Raji (cell line): ENCODE data around the gene APBA2.

ENCODE experiments used
- POLR2A ChIP-seq: IDR thresholded peaks from 2 replicates; pipeline ENCODE4 v1.6.1; 2011; ENCODE audit warnings: low read depth, low read length, control low read depth; ENCODE audit not compliant: insufficient read depth

Gene APBA2

DNA sequence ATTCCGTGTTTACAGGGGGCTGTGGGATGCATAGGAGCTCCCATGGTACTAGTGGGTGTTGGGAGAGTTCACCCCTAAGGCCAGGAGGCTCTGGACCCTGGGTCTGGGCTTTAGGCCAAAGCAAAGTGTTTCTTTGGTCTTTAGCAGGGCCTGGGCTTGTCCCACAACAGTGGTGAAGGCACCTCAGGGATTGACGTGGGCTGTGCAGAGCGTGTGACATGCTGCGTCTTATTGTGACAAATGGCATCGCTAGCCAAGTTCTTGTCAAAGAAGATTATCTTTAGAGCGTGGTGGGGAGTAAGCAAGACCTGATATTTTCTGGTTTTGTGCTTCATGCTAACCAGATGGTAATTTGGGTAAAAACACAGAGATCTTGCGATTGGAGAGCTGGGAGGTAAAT is 170.1 kb downstream of the APBA2 start:
- no peak for TF ChIP-seq POLR2A

- no peak for TF ChIP-seq POLR2A
Measured at GRCh38 chr15:29056839-29057450, 171.2 kb downstream of the APBA2 start.

DNA sequence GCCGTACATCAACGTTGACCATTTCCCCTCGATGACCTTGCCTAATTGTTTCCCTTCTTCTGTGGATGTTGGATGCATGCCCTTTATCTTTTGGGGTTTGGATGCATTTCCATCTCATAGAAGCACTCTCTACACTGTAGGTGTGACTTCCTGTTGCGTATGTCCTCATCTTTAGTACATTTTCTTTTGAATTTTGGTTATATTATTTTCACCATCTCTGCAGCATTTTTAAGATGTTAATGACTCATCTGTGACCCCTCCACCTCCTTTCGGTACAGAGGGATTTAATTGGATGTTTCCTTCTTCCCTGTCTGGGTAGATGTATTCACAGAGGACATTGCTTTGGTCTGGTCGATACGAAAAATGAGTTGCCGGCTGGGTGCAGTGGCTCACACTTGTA is 172.1 kb downstream of the APBA2 start:
- TF ChIP-seq POLR2A, result no peak

DNA sequence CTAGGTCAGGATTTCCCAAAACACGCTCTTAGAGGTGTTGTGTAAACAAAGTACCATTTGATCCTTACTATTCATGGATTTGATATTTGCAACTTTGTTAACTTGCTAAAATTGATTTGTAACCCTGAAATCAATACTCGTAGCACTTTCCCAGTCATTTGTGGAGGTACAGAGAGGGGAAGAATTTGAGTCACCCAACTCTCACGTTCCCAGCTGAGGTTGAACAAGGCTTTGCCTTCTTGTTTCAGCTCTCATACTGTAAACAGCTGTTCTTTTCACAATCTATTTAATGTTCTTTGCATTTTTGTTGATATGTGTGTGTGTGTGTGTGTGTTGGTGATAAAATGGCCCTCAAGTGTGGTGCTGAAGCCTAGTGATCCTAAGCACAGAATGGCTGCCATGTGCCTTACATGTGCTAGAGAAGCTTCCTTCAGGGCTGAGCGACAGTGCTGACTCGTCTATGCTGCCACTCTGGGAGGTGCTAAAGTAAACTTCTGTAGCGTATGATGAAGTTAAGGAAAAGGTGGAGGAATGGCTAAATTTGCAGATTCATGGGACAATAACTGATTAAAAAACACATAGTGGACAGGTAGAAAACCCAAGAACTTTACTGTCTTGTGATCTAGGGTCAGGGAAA is 173.2 kb downstream of the APBA2 start:
- no peak for TF ChIP-seq POLR2A

GRCh38 chr15:29059871-29060640 is 174.3 kb downstream of the APBA2 start:
- TF ChIP-seq POLR2A, result no peak

DNA sequence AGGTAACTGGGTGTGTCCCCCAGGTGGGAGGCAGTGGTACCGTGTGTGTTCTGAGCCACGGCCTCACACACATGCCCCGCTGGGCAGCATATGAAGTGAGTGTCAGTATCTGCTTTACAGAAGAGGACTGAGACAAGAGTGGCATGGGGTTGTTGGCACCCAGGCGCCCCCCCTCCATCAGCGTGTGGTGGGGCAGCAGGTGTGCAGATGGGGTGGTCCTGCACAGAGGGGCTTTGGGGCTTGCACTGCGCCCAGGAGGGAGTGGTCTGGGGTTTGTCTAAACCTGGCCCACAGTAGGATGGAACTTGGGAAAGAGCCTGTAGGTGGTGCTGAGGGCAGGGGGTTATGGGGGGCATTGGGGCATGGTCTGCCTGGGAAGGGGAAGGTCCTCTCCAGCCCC is 176.0 kb downstream of the APBA2 start:
- TF ChIP-seq POLR2A, result no peak

DNA sequence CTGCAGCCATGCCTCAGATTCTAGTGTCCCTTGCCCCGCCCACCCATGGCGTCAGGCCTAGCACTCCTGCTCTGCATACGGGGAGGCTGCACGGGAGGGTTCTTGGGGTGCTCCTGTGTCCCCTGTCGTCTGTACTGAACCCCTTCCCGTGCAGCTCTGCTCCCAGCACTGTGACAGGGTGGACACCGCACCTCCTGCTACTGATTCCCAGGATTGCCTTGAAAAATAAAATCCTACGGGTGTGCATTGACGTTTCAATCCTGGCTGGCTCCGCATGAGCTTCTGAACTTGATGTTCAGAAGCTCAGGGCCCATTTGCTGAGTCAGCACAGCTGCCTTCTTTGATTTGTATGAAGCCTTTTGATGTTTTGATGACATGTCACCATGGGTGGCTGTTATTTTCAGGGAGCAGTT is 176.4 kb downstream of the APBA2 start:
- TF ChIP-seq POLR2A, result no peak

DNA sequence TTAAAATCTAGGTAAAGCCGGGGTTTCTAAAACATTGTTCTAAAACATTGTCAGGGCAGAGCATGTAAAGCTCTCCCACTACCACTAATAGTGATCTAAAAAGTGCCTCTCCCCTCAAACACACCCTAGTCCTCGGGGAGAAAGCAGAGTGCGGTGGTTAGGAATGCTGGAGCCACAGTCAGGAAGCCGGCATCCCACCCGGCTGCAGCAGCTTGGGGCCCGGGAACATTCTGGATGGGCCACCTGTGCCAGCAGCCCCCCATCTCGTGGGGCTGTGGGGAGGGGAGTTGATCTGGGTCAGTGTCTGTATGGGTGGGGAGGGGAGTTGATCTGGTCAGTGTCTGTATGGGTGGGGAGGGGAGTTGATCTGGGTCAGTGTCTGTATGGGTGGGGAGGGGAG is 176.9 kb downstream of the APBA2 start:
- TF ChIP-seq POLR2A, result no peak

GRCh38 chr15:29063646-29064045 is 177.9 kb downstream of the APBA2 start:
- TF ChIP-seq POLR2A, result no peak

GRCh38 chr15:29064290-29064689 is 178.5 kb downstream of the APBA2 start:
- no peak for TF ChIP-seq POLR2A

- no peak for TF ChIP-seq POLR2A
Measured at GRCh38 chr15:29064731-29065130, 179.0 kb downstream of the APBA2 start.

DNA sequence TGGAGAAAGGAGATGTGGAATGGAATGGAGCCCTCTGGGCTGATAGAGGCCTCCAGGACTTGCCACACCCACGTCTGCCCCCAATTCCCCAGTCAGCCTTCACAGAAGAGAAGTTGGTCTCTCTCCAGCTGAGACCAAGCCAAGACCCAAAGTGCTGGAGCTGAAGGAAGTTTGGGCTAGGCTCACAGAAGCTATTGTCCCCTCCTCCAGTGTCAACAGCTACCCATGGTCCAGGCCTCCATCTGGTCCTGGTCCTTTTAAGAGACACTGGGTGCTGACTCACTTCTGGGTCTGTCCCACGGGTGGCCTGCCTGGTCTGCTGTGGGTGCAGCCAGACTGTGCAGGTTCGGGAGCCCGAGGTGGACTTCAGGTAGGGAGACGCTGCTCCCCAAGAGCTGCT is 179.8 kb downstream of the APBA2 start:
- no peak for TF ChIP-seq POLR2A

DNA sequence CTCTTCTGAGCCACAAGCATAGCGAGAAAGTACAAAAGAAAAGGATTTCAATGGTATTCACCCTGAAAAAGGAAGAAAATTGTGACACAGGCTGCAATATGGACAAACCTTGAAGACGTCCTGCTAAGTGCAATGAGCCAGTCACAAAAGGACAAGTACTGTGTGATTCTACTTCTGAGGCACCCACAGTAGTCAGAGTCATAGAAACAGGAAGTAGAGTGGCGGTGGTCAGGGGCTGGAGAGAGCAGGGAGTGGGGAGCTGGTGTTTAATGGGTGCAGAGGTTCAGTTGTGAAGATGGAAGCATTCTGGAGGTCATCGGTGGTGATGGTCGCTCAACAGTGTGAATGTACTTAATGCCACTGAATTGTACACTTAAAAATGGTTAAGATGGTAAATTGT is 180.5 kb downstream of the APBA2 start:
- no peak for TF ChIP-seq POLR2A

GRCh38 chr15:29066838-29067237 is 181.1 kb downstream of the APBA2 start:
- no peak for TF ChIP-seq POLR2A

- no peak for TF ChIP-seq POLR2A
Measured at GRCh38 chr15:29067949-29068348, 182.2 kb downstream of the APBA2 start.
